Fibroblast of pulmonary artery (primary cell): ENCODE data around the gene FAM53B.

Source experiments
- DNase-seq: peaks from one replicate; pipeline ENCODE4 v3.0.0-alpha.2; 2010; ENCODE audit warnings: low read depth
- H3K4me3 ChIP-seq: replicated peaks from 2 replicates; pipeline ENCODE4 v1.5.1; 2011; ENCODE audit warnings: low read depth, mild to moderate bottlenecking, control low read depth, low read length, moderate library complexity
- CTCF ChIP-seq: IDR thresholded peaks from 2 replicates; pipeline ENCODE4 v1.5.1; 2011; ENCODE audit warnings: mild to moderate bottlenecking, control low read depth, low read length, inconsistent platforms; ENCODE audit errors: missing control alignments

FAM53B gene

DNA sequence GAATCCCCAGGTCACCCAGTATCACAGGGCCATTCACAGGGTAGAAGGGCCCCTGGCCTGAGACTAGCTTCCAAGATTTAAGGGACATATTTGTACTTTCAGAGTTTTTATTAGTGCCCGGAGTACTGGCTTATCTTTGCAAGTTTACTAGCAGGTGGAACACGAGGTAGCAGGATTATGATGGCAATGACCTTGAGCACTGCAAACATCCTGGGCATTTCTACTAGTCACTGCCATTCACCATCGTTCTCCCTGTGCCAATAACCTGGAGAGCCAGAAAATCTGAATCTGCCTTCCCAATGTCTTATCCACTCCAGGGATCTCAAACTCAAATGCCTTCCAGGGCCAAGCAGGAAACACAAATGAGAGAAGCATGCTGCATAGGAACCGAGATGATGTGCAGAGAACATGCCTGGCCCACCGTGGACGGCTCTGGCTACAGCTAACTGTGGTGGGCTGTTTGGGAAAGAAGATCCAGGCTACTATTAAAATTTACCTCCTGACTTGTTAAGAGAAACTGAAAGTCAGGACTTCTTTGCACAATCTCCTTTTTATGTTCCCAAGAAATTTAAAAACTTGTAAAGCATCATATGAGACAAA, 16.7 kb downstream of the FAM53B start:
- DNase-seq = no peak
- no peak overlapping the region for H3K4me3 ChIP-seq
- no peak for TF ChIP-seq CTCF

GRCh38 chr10:124725791-124726190, 18.4 kb downstream of the FAM53B start:
- H3K4me3 ChIP-seq = no peak overlapping the region
- no peak for TF ChIP-seq CTCF
- DNase-seq = no peak

DNA sequence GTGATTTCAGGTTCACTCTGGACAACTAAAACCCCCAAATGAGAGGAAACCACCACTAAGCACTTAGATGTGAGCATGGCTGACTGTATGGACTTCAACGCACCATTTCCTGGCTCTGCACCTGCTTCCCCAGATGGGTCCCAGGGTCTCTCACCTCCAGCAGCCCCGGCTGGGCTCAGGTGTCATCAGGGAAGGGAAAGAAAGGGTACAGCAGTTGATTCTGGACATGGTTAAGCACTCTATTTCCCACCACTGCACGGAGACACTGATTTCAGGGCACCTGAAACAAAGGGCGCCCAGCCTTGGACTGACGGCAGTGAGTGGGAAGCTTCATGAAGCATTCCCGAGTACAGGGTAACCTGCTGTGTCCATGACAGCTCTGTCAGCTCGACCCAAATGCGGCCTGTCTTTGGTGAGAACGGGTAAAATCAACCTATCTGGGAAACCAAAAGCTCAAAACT, 19.0 kb downstream of the FAM53B start:
- TF ChIP-seq CTCF = no peak
- no peak overlapping the region for H3K4me3 ChIP-seq
- no peak for DNase-seq

GRCh38 chr10:124724279-124725027, 19.7 kb downstream of the FAM53B start:
- H3K4me3 ChIP-seq = no peak overlapping the region
- no peak for DNase-seq
- no peak for TF ChIP-seq CTCF

DNA sequence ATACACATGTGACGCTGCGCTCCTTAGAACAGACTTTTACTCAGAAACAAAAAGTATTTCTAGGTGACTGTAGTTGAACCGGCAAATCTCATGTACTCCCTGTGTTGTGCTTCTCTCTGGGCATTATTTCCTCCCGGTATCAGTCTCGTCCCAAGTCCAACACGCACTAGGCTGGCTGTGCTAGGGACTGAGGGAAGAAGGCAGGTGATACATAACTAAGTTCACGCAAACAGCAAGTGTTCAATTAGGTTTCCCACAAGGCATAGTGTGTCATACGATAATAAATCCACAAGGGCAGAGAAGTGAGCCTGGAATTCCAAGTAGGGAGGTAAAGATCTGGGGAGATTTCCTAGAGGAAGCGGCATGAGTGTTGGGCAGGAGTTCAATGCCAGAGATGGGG, 20.4 kb downstream of the FAM53B start:
- TF ChIP-seq CTCF = no peak
- DNase-seq = no peak
- no peak overlapping the region for H3K4me3 ChIP-seq

- no peak for TF ChIP-seq CTCF
- no peak overlapping the region for H3K4me3 ChIP-seq
- DNase-seq = no peak
These were observed 21.1 kb downstream of the FAM53B start for GRCh38 chr10:124722798-124723783.
